Ascending aorta (tissue), 2 donors: Measurements from ENCODE around the gene TMEM121. TPM values are rescaled to one million over a fixed set of nuclear protein-coding genes. Genes with fewer than 3 reads are reported as not detected.

Source experiments
- DNase-seq, 2 donors: peaks; one replicate each; pipeline ENCODE4 v3.0.0-alpha.2; 2019; ENCODE audit warnings: low spot score in 2 of 2
- H3K27ac ChIP-seq, 2 donors: fragments of 200-600 bp; sonication (generic); one replicate each; pipeline ENCODE4 v1.5.1; 2016 to 2017; ENCODE audit warnings: mild to moderate bottlenecking in 1 of 2
- H3K27me3 ChIP-seq: fragments of 200-600 bp; sonication (generic); one replicate; pipeline ENCODE4 v1.5.1; 2017
- H3K36me3 ChIP-seq, 2 donors: fragments of 200-600 bp; sonication (generic); one replicate each; pipeline ENCODE4 v1.5.1; 2016
- H3K4me1 ChIP-seq, 2 donors: fragments of 200-600 bp; sonication (generic); one replicate each; pipeline ENCODE4 v1.5.1; 2016 to 2017; ENCODE audit warnings: mild to moderate bottlenecking in 1 of 2
- H3K4me3 ChIP-seq, 2 donors: fragments of 200-600 bp; sonication (generic); one replicate each; pipeline ENCODE4 v1.5.1; 2016 to 2017; ENCODE audit warnings: mild to moderate bottlenecking in 1 of 2
- H3K9me3 ChIP-seq, 2 donors: fragments of 200-600 bp; sonication (generic); one replicate each; pipeline ENCODE4 v1.5.1; 2016
- intact Hi-C: fragments of 100-400 bp; cut with DNase I; formaldehyde crosslinking; loops from one replicate; pipeline ENCODE4 v1.15.1; 2023
- total RNA-seq: library from RNA; depleted of rRNA; stranded (reverse); fragments of >200 nt; gene quantifications from one replicate; pipeline ENCODE4 v1.1.0, GENCODE V29; 2016
- TF ChIP-seq, protein P1 (sequence below), 3 experiments: fragments of 200-600 bp in 2 of 3; fragments of 450-650 bp in 1 of 3; sonication (generic) in 2 of 3; IDR thresholded peaks; one replicate each; pipeline ENCODE4 v1.5.1; 2016 to 2019; ENCODE audit warnings: antibody characterized with exemption in 3 of 3, mild to moderate bottlenecking in 1 of 3, moderate library complexity in 1 of 3

Gene TMEM121
- total RNA-seq, 1 donor from 2014 or later: 34.6 TPM

GRCh38 chr14:105479431-105480158, 46.8 kb upstream of the TMEM121 start:
- Histone ChIP-seq H3K36me3 (peaks cover 17 to 19% of the 10 kb centered on the region in 2 donors), H3K4me1 (peaks cover 29 to 55% of the 10 kb centered on the region in 2 donors), H3K27me3 (no peaks in the 10 kb centered on the region), H3K4me3 (no peak overlapping the region), H3K27ac (peak overlapping the region; percentile 89 to 99), H3K9me3 (no peaks in the 10 kb centered on the region)
- intact Hi-C loops: loop anchor here (2.0 to 10.0 kb wide), 5 partner anchors 61 to 795 kb away; partner anchors contain the start of genes BTBD6, CDCA4, INF2 and MTA1
- TF ChIP-seq, protein P1, sequence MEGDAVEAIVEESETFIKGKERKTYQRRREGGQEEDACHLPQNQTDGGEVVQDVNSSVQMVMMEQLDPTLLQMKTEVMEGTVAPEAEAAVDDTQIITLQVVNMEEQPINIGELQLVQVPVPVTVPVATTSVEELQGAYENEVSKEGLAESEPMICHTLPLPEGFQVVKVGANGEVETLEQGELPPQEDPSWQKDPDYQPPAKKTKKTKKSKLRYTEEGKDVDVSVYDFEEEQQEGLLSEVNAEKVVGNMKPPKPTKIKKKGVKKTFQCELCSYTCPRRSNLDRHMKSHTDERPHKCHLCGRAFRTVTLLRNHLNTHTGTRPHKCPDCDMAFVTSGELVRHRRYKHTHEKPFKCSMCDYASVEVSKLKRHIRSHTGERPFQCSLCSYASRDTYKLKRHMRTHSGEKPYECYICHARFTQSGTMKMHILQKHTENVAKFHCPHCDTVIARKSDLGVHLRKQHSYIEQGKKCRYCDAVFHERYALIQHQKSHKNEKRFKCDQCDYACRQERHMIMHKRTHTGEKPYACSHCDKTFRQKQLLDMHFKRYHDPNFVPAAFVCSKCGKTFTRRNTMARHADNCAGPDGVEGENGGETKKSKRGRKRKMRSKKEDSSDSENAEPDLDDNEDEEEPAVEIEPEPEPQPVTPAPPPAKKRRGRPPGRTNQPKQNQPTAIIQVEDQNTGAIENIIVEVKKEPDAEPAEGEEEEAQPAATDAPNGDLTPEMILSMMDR (IDR thresholded peaks at IDR 0.05): no peak
- DNase-seq: no peak

- H3K36me3 ChIP-seq: peaks cover 17 to 19% of the 10 kb centered on the region in 2 donors
- H3K27ac ChIP-seq: peak overlapping the region; percentile 89 to 99
- TF ChIP-seq, protein P1 (IDR thresholded peaks at IDR 0.05): no peak
- DNase-seq: no peak
- H3K9me3 ChIP-seq: no peaks in the 10 kb centered on the region
- peak overlapping the region in 1 of 2 donors; percentile 58 for H3K4me3 ChIP-seq
- H3K27me3 ChIP-seq: no peaks in the 10 kb centered on the region
- peaks cover 29 to 62% of the 10 kb centered on the region in 2 donors for H3K4me1 ChIP-seq
- intact Hi-C loops: loop anchor here (2.0 to 10.0 kb wide), 4 partner anchors 61 to 795 kb away; partner anchors contain the start of genes CDCA4, INF2 and MTA1
These were observed 46.1 kb upstream of the TMEM121 start for GRCh38 chr14:105480199-105480746.

DNA sequence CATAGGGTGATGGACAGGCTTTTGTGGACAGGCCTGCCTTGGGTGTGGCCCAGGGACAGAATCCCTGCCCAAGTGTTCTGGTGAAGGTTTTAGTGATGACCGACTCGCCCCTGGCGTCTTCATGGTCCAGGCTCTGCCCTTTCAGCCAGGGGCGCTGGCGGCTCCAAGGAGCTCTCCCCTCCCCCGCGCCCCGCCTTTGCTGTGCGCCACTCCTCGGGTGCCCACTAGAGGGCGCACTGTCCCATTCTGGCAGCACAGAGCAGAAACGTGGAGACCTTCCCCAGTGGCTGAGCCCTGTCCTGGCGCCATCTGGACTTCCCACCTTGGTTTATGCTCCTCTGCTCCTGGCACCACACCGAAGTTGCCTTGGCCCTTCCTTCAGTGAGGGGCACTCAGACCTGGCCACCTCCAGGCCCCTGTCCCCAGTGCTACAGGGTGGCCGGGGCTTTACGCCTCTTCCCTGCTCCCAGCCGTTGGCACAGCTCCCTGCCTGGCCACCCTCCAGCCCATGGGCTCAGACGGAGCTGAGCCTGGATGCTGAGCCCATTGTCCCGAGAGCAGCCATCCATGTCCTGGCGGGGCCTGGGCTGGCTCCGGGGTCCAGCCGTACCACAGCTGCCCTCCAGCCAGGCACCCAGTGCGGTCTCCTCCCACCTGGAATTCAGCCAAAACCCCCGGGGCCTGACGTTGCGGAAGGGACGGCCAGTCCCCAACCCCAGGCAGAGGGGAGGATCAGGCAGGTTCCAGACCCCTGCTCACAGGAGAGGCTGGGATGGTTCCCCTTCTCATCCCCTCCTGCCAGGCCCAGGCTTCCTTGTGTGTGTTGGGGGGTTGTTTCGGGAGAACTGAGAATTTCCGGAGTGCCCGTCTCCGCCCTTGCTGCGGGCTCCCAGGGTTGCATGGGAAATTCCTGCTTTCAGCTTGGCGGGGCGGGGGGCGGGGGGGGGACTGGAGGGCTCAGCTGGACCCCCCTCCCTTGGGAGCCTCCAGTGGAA, 45.3 kb upstream of the TMEM121 start:
- Histone ChIP-seq H3K27ac (peak overlapping the region; percentile 89 to 99), H3K27me3 (no peaks in the 10 kb centered on the region), H3K4me3 (peak overlapping the region; percentile 55 to 58), H3K4me1 (peaks cover 32 to 65% of the 10 kb centered on the region in 2 donors), H3K36me3 (peaks cover 17 to 19% of the 10 kb centered on the region in 2 donors), H3K9me3 (no peaks in the 10 kb centered on the region)
- intact Hi-C loops: loop anchor here (1.0 to 10.0 kb wide), 5 partner anchors 9 to 796 kb away; partner anchors contain the start of genes CDCA4, INF2 and MTA1
- DNase-seq: peak; percentile 74 to 97
- TF ChIP-seq, protein P1 (IDR thresholded peaks at IDR 0.05): peak; percentile 98 to 99 (median 99)

DNA sequence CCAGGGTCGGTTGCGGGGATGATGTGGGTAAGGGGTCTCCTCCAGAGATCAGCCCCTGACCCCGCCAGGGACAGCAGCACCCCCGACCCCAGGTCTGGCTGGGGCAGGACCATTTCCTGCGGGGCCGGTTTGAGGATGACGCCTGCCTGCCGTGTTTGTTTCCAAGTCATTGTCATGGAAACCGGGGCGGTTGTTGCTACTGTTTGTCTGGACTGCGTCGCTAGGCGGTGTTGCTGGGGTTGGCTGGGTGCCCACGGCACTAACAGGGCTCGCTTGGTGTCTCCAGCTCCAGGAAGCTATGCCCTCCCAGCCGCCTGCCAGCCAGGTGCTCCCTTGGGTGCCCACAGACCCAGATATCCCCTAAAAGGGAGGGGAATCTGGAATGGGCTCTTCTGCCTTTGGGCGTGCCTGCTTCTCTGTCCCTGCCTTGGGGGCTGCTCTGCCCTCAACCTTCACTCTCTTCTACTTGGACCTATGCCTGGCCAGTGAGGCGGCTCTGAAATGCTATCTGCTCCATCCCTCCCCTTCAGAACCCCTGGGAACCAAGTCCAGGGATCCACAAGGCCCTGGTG, 44.4 kb upstream of the TMEM121 start:
- peak; percentile 94 to 99 for DNase-seq
- Histone ChIP-seq H3K36me3 (peaks cover 17 to 19% of the 10 kb centered on the region in 2 donors), H3K4me1 (peaks cover 32 to 65% of the 10 kb centered on the region in 2 donors), H3K9me3 (no peaks in the 10 kb centered on the region), H3K27me3 (no peaks in the 10 kb centered on the region), H3K27ac (peak overlapping the region; percentile 89 to 99), H3K4me3 (peak overlapping the region; percentile 55 to 58)
- intact Hi-C loops: loop anchor here (1.0 to 10.0 kb wide), 5 partner anchors 8 to 797 kb away; partner anchors contain the start of genes CDCA4, INF2 and MTA1
- TF ChIP-seq, protein P1 (IDR thresholded peaks at IDR 0.05): peak in 1 of 3 experiments; percentile 6
